ENCODE measurements around the gene ZMIZ1.

GRCh38 chr10:79357180-79357579 is 288.4 kb downstream of the ZMIZ1 start:
- TF ChIP-seq POLR2A (IDR thresholded peaks at IDR 0.05): no peak
- TF ChIP-seq CTCF (IDR thresholded peaks at IDR 0.05): no peak
- no peak for TF ChIP-seq EP300 (IDR thresholded peaks at IDR 0.05)
